ENCODE data around the gene MBD2.

GRCh38 chr18:54220406-54220805 is 4.1 kb downstream of the MBD2 start:
- TF ChIP-seq EP300 (IDR thresholded peaks at IDR 0.05; ENCODE audit: borderline replicate concordance) (no peak), YY1 (IDR thresholded peaks at IDR 0.05; ENCODE audit: low read depth) (no peak), RAD21 (IDR thresholded peaks at IDR 0.05; ENCODE audit: low read depth) (no peak)
- TF ChIP-seq, protein P1, sequence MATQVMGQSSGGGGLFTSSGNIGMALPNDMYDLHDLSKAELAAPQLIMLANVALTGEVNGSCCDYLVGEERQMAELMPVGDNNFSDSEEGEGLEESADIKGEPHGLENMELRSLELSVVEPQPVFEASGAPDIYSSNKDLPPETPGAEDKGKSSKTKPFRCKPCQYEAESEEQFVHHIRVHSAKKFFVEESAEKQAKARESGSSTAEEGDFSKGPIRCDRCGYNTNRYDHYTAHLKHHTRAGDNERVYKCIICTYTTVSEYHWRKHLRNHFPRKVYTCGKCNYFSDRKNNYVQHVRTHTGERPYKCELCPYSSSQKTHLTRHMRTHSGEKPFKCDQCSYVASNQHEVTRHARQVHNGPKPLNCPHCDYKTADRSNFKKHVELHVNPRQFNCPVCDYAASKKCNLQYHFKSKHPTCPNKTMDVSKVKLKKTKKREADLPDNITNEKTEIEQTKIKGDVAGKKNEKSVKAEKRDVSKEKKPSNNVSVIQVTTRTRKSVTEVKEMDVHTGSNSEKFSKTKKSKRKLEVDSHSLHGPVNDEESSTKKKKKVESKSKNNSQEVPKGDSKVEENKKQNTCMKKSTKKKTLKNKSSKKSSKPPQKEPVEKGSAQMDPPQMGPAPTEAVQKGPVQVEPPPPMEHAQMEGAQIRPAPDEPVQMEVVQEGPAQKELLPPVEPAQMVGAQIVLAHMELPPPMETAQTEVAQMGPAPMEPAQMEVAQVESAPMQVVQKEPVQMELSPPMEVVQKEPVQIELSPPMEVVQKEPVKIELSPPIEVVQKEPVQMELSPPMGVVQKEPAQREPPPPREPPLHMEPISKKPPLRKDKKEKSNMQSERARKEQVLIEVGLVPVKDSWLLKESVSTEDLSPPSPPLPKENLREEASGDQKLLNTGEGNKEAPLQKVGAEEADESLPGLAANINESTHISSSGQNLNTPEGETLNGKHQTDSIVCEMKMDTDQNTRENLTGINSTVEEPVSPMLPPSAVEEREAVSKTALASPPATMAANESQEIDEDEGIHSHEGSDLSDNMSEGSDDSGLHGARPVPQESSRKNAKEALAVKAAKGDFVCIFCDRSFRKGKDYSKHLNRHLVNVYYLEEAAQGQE (IDR thresholded peaks at IDR 0.05; ENCODE audit: low read depth) = no peak

All from Ishikawa (cell line).